Measurements from ENCODE around the gene PARVB. TPM values are rescaled to one million over a fixed set of nuclear protein-coding genes. Genes with fewer than 3 reads are reported as not detected.

Gene PARVB
- total and polyA plus RNA-seq, 11 donors: 54.9 to 172 (median 95.8) TPM

DNA sequence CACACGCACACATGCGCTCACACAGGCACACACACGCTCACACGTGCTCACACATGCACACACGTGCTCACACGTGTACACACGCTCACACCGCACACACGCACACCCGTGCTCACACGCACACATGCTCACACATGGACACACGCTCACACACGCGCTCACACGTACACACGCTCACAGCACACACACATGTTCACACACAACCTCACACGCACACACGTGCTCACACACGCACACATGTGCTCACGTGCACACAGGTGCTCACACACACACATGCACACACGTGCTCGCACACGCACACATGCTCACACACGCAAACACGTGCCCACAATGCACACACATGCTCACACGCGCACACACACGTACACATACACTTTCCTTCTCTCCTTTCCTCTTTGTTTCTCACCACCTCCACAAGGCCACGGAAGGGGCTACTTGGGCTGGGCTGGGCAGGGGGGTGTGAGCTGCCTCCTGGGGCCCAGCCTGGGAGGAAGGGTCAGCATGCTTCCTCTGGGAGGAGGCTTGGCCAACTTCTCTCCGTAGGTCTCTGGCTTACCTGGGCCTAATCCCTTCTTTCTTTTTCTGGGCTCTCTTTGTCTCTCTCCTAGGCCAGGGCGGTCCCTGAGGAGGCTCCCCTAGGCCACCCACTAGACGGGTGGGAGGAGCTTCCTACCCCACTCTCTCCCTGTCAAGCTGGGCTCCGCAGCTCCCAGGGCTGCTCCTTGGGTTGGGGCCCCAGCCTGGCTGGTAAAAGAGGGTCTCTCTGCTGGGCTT, 122.2 kb downstream of the PARVB start:
- no peaks in the 10 kb centered on the region for H3K9me3 ChIP-seq
- ATAC-seq: peak in 1 of 4 donors; percentile 2
- H3K27me3 ChIP-seq: no peaks in the 10 kb centered on the region
- H3K4me1 ChIP-seq: peaks cover 0 to 49% (median 6%) of the 10 kb centered on the region in 12 donors
- WGBS, 4 donors: 86 to 92% (median 89%) methylated on average over 33 of the region's 33 CpGs
- peak overlapping the region in 5 of 12 donors; percentile 47 to 86 (median 80) for H3K27ac ChIP-seq
- H3K4me3 ChIP-seq: no peak overlapping the region
- TF ChIP-seq CTCF (IDR thresholded peaks at IDR 0.05): no peak
- TF ChIP-seq POLR2A (IDR thresholded peaks at IDR 0.05): no peak
- intact Hi-C loops (cut with DNase I): no loop called here
- peaks cover 0 to 30% (median 18%) of the 10 kb centered on the region in 9 donors for H3K36me3 ChIP-seq
- DNase-seq: peak in 1 of 5 donors; percentile 28

- peak overlapping the region in 1 of 12 donors; percentile 66 for H3K27ac ChIP-seq
- peaks cover 0 to 37% (median 23%) of the 10 kb centered on the region in 9 donors for H3K36me3 ChIP-seq
- TF ChIP-seq POLR2A (IDR thresholded peaks at IDR 0.05) (no peak), CTCF (IDR thresholded peaks at IDR 0.05) (no peak)
- no peak for DNase-seq
- H3K4me1 ChIP-seq: peaks cover 0 to 49% (median 6%) of the 10 kb centered on the region in 12 donors
- no peak overlapping the region for H3K4me3 ChIP-seq
- H3K9me3 ChIP-seq: no peaks in the 10 kb centered on the region
- intact Hi-C loops (cut with DNase I): no loop called here
- WGBS, 4 donors: 79 to 84% (median 83%) methylated on average over 12 of the region's 12 CpGs
- no peaks in the 10 kb centered on the region for H3K27me3 ChIP-seq
- no peak for ATAC-seq
These were observed 123.0 kb downstream of the PARVB start for GRCh38 chr22:44147008-44147645.

DNA sequence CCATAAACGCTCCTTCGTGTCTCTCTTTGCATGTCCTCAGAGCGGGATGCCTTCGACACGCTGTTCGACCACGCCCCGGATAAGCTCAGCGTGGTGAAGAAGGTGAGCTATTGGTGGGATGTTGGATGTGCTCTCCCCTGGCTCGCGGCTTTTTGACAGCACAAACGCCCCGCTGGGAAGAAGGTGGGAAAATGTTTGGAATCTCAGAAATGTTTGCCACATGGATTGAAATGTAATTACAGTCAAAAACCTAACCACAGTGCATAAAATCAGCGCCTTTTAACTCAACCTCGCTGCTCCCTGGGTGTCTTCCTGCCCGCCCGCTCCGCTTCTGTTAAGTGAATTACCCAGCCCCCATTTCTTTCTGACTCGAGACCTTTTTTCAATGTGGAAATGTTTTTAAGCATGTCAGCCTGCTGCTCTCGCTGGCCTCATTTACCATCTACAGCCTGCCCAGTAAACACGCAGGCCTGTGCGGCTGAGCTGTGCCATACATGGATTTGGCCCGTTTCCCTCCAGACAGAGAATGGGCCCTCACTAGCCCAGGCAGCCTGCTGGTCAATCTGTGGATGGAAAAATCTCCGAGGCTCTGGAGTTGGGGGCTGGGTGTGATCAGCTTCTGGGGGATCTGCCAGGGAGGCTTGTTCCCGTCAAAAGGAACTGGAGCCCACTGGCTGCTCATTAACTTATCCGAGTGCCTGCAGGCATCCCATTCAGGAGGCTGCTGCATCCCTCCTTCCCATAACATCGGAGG, 123.9 kb downstream of the PARVB start:
- WGBS, 4 donors: 74 to 80% (median 78%) methylated on average over 25 to 27 of the region's 27 CpGs
- Histone ChIP-seq H3K4me3 (no peak overlapping the region), H3K36me3 (peaks cover 0 to 41% (median 26%) of the 10 kb centered on the region in 9 donors), H3K27ac (peak overlapping the region in 1 of 12 donors; percentile 66), H3K4me1 (peaks cover 0 to 43% (median 6%) of the 10 kb centered on the region in 12 donors), H3K9me3 (no peaks in the 10 kb centered on the region), H3K27me3 (no peaks in the 10 kb centered on the region)
- TF ChIP-seq CTCF (IDR thresholded peaks at IDR 0.05) (no peak), POLR2A (IDR thresholded peaks at IDR 0.05) (no peak)
- ATAC-seq (no peak), DNase-seq (no peak)
- intact Hi-C loops (cut with DNase I): no loop called here

DNA sequence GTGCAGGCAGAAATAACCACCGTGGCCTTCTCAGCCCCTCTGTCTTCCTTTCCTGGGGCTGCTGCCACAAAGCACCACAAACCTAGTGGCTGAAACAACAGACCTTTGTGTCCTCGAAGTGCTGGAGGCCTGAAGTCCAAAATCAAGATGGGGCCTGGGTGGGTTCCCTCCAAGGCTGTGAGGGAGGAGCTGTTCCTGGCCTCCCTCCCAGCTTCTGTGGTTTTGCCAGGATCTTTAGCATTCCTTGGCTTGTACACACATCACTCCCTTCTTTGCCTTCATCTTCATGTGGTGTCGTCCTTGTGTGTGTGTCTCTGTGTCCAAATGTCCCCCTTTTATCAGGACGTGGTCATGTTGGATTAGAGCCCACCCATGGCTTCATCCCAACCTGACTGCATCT, 127.6 kb downstream of the PARVB start:
- WGBS, 4 donors: 70 to 73% (median 71%) methylated on average over 4 of the region's 4 CpGs
- H3K9me3 ChIP-seq: no peaks in the 10 kb centered on the region
- no peak overlapping the region for H3K4me3 ChIP-seq
- TF ChIP-seq CTCF (IDR thresholded peaks at IDR 0.05) (no peak), POLR2A (IDR thresholded peaks at IDR 0.05) (no peak)
- no peak overlapping the region for H3K27ac ChIP-seq
- intact Hi-C loops (cut with DNase I): no loop called here
- no peaks in the 10 kb centered on the region for H3K27me3 ChIP-seq
- peaks cover 0 to 47% (median 21%) of the 10 kb centered on the region in 9 donors for H3K36me3 ChIP-seq
- DNase-seq (no peak), ATAC-seq (no peak)
- peaks cover 0 to 11% (median 0%) of the 10 kb centered on the region in 12 donors for H3K4me1 ChIP-seq
